ENCODE results near the gene RTEL1. TPM values are rescaled to one million over a fixed set of nuclear protein-coding genes. Genes with fewer than 3 reads are reported as not detected.

Gene RTEL1
- total and polyA plus RNA-seq, 9 of the 15 experiments (the other 6 are each of a cell fraction or from before 2014, with no cell fraction given), result 0.36 to 61.0 (median 17.9) TPM

GRCh38 chr20:63618291-63618980, 39.7 kb upstream of the RTEL1 start:
- H3K4me1 ChIP-seq (replicated peaks in 1 of 2; ENCODE audit: control insufficient read depth in 2 of 2, insufficient read depth in 2 of 2, low read length in 2 of 2), result peaks cover 0 to 7% of the 10 kb centered on the region in 2 experiments; a peak in 1 of 5 replicates
- FAIRE-seq (no peak), DNase-seq (ENCODE audit: extremely low read depth in 1 of 4, low spot score in 3 of 4) (no peak), ATAC-seq (no peak)
- in situ Hi-C loops (cut with MboI), result no loop called here
- intact Hi-C loops (cut with micrococcal nuclease), result no loop called here
- no peaks in the 10 kb centered on the region for H3K9me3 ChIP-seq (replicated peaks; ENCODE audit: control insufficient read depth, insufficient read depth, low read depth, low read length)
- H3K4me2 ChIP-seq (ENCODE audit: insufficient read depth, low read length), result no peak overlapping the region
- POLR2A ChIA-PET, result interaction anchor here (0.6 to 1.6 kb wide), 3 partner anchors 9 to 247 kb away, joined by 3 to 6 read pairs (median 3); partner anchors contain the start of genes GMEB2 and TPD52L2
- no peak overlapping the region for H3K4me3 ChIP-seq
- H3K79me2 ChIP-seq (ENCODE audit: control insufficient read depth, insufficient read depth, low read length), result peaks cover 37% of the 10 kb centered on the region
- no peak for TF ChIP-seq EZH2 (IDR thresholded peaks at IDR 0.05; ENCODE audit: borderline replicate concordance, low read depth, low read length)
- TF ChIP-seq TEAD4 (IDR thresholded peaks at IDR 0.05; ENCODE audit: low read length), result no peak
- no peak for TF ChIP-seq TEAD4 (CRISPR knock-in tag; IDR thresholded peaks at IDR 0.05; ENCODE audit: borderline replicate concordance)
- TF ChIP-seq ZNF280B (CRISPR knock-in tag; IDR thresholded peaks at IDR 0.05), result no peak
- no peak for TF ChIP-seq E4F1 (CRISPR knock-in tag; IDR thresholded peaks at IDR 0.05; ENCODE audit: borderline replicate concordance)
- no peak for TF ChIP-seq TFE3 (CRISPR knock-in tag; IDR thresholded peaks at IDR 0.05)
- TF ChIP-seq ZNF3 (CRISPR knock-in tag; IDR thresholded peaks at IDR 0.05), result no peak
- TF ChIP-seq BCOR (IDR thresholded peaks at IDR 0.05), result no peak
- TF ChIP-seq SRSF1 (IDR thresholded peaks at IDR 0.05; ENCODE audit: low read depth, low read length), result no peak
- H3K36me3 ChIP-seq (ENCODE audit: control insufficient read depth, insufficient read depth, low read length), result peaks cover 47% of the 10 kb centered on the region; the same call in 2 of the 3 replicates
- no peak overlapping the region for H2AFZ ChIP-seq (ENCODE audit: low read depth, low read length)
- WGBS (ENCODE audit: insufficient coverage, low coverage, missing lambda C conversion rate), result 80% methylated on average over 11 of the region's 11 CpGs
- H3K27ac ChIP-seq (ENCODE audit: extremely low read depth, low read depth, low read length), result no peak overlapping the region
- CTCF ChIA-PET (ENCODE audit: low intra/inter-chr PET ratio), result no interaction called here
- no peaks in the 10 kb centered on the region for H4K20me1 ChIP-seq (replicated peaks; ENCODE audit: control insufficient read depth, insufficient read depth, low read length)
- BruUV-seq (replicated peaks), result no TSS peak
- H3K9me1 ChIP-seq (ENCODE audit: control insufficient read depth, insufficient read depth, low read length), result no peaks in the 10 kb centered on the region
- H3K9ac ChIP-seq (ENCODE audit: insufficient read depth in 1 of 2, low read depth in 2 of 2, low read length in 2 of 2), result 0 out of 4 replicates have a peak overlapping the region, but pooled peaks of 1 of the 2 experiments have one; percentile 6
- no peaks in the 10 kb centered on the region for H3K27me3 ChIP-seq (ENCODE audit: control insufficient read depth in 2 of 2, insufficient read depth in 2 of 2, low read length in 2 of 2)
